ENCODE measurements around the gene AFF4.

The AFF4 gene

DNA sequence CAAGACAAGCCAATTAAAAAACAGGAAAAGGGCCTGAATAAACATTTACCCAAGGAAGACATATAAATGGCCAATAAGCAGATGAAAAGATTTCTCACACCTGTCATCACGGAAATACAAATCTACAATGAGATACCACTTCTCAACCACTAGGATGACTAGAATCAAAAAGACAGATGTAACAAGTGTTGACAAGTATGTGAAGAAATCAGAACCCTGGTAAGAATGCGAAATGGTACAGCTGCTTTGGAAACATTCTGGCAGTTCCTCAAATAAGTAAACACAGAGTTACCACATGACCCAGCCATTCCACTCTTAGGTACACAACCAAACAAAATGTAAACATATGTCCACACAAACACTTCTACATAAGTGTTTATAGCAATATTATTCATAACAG, 57.5 kb downstream of the AFF4 start:
- H3K36me3 ChIP-seq (ENCODE audit: low read depth): peaks cover 71% of the 10 kb centered on the region
- TF ChIP-seq, protein P1, sequence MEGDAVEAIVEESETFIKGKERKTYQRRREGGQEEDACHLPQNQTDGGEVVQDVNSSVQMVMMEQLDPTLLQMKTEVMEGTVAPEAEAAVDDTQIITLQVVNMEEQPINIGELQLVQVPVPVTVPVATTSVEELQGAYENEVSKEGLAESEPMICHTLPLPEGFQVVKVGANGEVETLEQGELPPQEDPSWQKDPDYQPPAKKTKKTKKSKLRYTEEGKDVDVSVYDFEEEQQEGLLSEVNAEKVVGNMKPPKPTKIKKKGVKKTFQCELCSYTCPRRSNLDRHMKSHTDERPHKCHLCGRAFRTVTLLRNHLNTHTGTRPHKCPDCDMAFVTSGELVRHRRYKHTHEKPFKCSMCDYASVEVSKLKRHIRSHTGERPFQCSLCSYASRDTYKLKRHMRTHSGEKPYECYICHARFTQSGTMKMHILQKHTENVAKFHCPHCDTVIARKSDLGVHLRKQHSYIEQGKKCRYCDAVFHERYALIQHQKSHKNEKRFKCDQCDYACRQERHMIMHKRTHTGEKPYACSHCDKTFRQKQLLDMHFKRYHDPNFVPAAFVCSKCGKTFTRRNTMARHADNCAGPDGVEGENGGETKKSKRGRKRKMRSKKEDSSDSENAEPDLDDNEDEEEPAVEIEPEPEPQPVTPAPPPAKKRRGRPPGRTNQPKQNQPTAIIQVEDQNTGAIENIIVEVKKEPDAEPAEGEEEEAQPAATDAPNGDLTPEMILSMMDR (IDR thresholded peaks at IDR 0.05; ENCODE audit: poor library complexity, severe bottlenecking): no peak
- ATAC-seq (ENCODE audit: low read depth) (peak; percentile 51; the same call in 2 of the 3 replicates), DNase-seq (ENCODE audit: low spot score) (no peak)
- no peaks in the 10 kb centered on the region for H3K27me3 ChIP-seq (ENCODE audit: insufficient read depth, poor library complexity, severe bottlenecking)
- H3K9me3 ChIP-seq (ENCODE audit: severe bottlenecking): no peaks in the 10 kb centered on the region
- no peak overlapping the region for H3K4me3 ChIP-seq (ENCODE audit: severe bottlenecking)
- no peak overlapping the region for H3K27ac ChIP-seq (ENCODE audit: poor library complexity, severe bottlenecking)
- no peaks in the 10 kb centered on the region for H3K4me1 ChIP-seq (ENCODE audit: insufficient read depth, poor library complexity, severe bottlenecking)

DNA sequence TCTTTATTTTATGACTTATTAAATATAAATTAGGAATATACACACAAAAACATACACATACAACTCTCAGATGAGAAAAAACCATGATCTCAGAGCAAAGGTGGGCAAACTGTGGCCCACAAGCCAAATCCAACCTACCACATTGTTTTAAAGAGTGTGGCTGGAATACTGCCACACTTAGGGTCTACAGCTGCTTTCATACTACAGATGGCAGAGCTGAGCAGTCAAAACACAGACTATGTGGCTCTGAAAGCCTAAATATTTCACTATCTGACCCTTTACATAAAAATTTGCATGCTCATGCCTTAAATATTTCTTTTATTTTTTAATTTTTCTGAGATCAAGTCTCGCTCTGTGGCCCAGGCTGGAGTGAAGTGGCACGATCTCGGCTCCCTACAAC, 61.7 kb downstream of the AFF4 start:
- Histone ChIP-seq H3K4me3 (ENCODE audit: severe bottlenecking) (no peak overlapping the region), H3K27me3 (ENCODE audit: insufficient read depth, poor library complexity, severe bottlenecking) (peaks cover 2% of the 10 kb centered on the region), H3K9me3 (ENCODE audit: severe bottlenecking) (no peaks in the 10 kb centered on the region), H3K36me3 (ENCODE audit: low read depth) (peaks cover 95% of the 10 kb centered on the region), H3K27ac (ENCODE audit: poor library complexity, severe bottlenecking) (no peak overlapping the region), H3K4me1 (ENCODE audit: insufficient read depth, poor library complexity, severe bottlenecking) (no peaks in the 10 kb centered on the region)
- TF ChIP-seq, protein P1 (IDR thresholded peaks at IDR 0.05; ENCODE audit: poor library complexity, severe bottlenecking): peak; percentile 31
- ATAC-seq (ENCODE audit: low read depth) (no peak; the same call in 2 of the 3 replicates), DNase-seq (ENCODE audit: low spot score) (no peak)

DNA sequence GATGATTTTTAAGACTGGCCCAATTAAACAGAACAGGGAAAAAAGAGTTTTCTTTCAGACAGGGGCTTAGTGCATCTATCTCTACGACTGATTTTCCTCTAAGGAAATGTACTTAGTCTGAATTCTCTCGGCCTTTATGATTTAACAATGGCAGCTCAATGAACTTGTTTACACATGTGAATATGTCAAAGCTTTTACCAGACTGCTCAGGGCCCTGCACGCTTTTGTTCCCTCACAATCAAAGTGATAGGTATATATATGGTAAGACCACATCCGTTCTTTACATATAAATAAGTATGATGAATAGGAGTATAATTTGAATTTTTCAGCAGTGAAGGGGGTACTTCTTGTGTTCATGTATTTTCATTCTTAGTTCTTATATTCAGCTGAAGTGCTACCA, 62.4 kb downstream of the AFF4 start:
- H3K27ac ChIP-seq (ENCODE audit: poor library complexity, severe bottlenecking): no peak overlapping the region
- DNase-seq (ENCODE audit: low spot score) (no peak), ATAC-seq (ENCODE audit: low read depth) (no peak)
- no peak overlapping the region for H3K4me3 ChIP-seq (ENCODE audit: severe bottlenecking)
- peaks cover 2% of the 10 kb centered on the region for H3K27me3 ChIP-seq (ENCODE audit: insufficient read depth, poor library complexity, severe bottlenecking)
- TF ChIP-seq, protein P1 (IDR thresholded peaks at IDR 0.05; ENCODE audit: poor library complexity, severe bottlenecking): no peak
- H3K9me3 ChIP-seq (ENCODE audit: severe bottlenecking): no peaks in the 10 kb centered on the region
- H3K36me3 ChIP-seq (ENCODE audit: low read depth): peaks cover 95% of the 10 kb centered on the region
- H3K4me1 ChIP-seq (ENCODE audit: insufficient read depth, poor library complexity, severe bottlenecking): no peaks in the 10 kb centered on the region

DNA sequence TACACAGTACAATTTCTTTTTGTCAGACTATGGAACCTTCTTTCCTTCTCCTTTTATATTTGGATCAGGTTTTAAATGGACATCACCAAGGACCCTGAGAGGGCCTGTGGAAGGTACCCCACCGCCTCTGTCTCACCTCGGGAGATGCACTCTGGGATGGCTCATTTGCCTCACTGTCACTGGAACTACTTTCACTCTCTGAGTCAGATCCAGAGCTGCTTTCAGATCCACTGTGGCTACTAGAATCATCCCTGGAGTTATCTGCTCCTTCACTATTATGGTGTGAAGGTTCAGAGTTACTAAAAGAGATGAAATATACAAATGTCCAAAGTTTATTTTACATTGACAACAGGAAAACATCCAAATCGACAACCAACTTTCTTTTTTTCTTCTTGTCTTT, 65.3 kb downstream of the AFF4 start:
- ATAC-seq (ENCODE audit: low read depth): no peak
- TF ChIP-seq, protein P1 (IDR thresholded peaks at IDR 0.05; ENCODE audit: poor library complexity, severe bottlenecking): no peak
- no peak overlapping the region for H3K27ac ChIP-seq (ENCODE audit: poor library complexity, severe bottlenecking)
- peaks cover 2% of the 10 kb centered on the region for H3K27me3 ChIP-seq (ENCODE audit: insufficient read depth, poor library complexity, severe bottlenecking)
- no peak overlapping the region for H3K4me3 ChIP-seq (ENCODE audit: severe bottlenecking)
- H3K9me3 ChIP-seq (ENCODE audit: severe bottlenecking): no peaks in the 10 kb centered on the region
- peaks cover 100% of the 10 kb centered on the region for H3K36me3 ChIP-seq (ENCODE audit: low read depth)
- DNase-seq (ENCODE audit: low spot score): no peak
- H3K4me1 ChIP-seq (ENCODE audit: insufficient read depth, poor library complexity, severe bottlenecking): no peaks in the 10 kb centered on the region

DNA sequence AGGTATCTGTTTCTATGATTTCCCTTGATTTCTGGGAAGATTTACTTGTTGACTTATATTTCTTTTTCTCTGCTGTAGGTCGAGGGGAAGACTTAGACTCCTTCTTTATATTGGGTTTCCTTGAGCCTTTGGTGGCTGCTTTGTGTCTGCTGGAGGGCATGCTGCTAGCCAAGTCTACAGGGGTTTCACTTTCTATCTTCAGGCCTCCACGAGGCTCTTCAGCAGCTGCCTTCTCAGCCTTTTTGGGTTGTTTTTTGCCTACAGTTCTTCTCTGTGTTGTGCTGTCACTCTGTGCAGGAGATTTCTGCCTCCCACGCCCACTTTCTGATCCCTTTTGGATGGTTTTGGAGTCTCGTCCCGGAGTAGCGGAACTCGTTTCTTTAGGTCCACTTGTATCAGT, 66.7 kb downstream of the AFF4 start:
- Histone ChIP-seq H3K4me1 (ENCODE audit: insufficient read depth, poor library complexity, severe bottlenecking) (no peaks in the 10 kb centered on the region), H3K27ac (ENCODE audit: poor library complexity, severe bottlenecking) (no peak overlapping the region), H3K36me3 (ENCODE audit: low read depth) (peaks cover 100% of the 10 kb centered on the region), H3K27me3 (ENCODE audit: insufficient read depth, poor library complexity, severe bottlenecking) (peaks cover 2% of the 10 kb centered on the region), H3K9me3 (ENCODE audit: severe bottlenecking) (no peaks in the 10 kb centered on the region), H3K4me3 (ENCODE audit: severe bottlenecking) (no peak overlapping the region)
- TF ChIP-seq, protein P1 (IDR thresholded peaks at IDR 0.05; ENCODE audit: poor library complexity, severe bottlenecking): no peak
- DNase-seq (ENCODE audit: low spot score) (no peak), ATAC-seq (ENCODE audit: low read depth) (no peak)
